Ovary (tissue), 9 donors: Measurements from ENCODE around the gene SPSB1. TPM values are rescaled to one million over a fixed set of nuclear protein-coding genes. Genes with fewer than 3 reads are reported as not detected.

Experiments
- DNase-seq, 5 donors: peaks; one replicate each; pipeline ENCODE4 v3.0.0-alpha.2; 2019 to 2020
- H3K27ac ChIP-seq, 2 donors: fragments of 200-600 bp; one replicate each; pipeline versions ENCODE4 v1.5.1 to v1.8.0; 2019 to 2022
- H3K27me3 ChIP-seq: fragments of 200-600 bp; one replicate; pipeline ENCODE4 v1.8.0; 2022
- H3K36me3 ChIP-seq: fragments of 200-600 bp; sonication (generic); one replicate; pipeline ENCODE4 v1.5.1; 2019
- H3K4me1 ChIP-seq: one replicate; pipeline ENCODE4 v1.8.1; 2013; ENCODE audit warnings: mild to moderate bottlenecking, moderate library complexity; ENCODE audit not compliant: insufficient read depth
- H3K4me3 ChIP-seq: fragments of 200-600 bp; sonication (generic); one replicate; pipeline ENCODE4 v1.5.1; 2017
- H3K9me3 ChIP-seq, 2 donors: fragments of 200-600 bp in 1 of 2; sonication (generic) in 1 of 2; one replicate each; pipeline versions ENCODE4 v1.5.1 to v1.8.1; 2013 to 2019; ENCODE audit warnings: mild to moderate bottlenecking in 1 of 2, moderate library complexity in 1 of 2
- EP300 ChIP-seq: sonication (generic); formaldehyde crosslinking; IDR thresholded peaks from one replicate; pipeline ENCODE4 v1.6.1; 2017; ENCODE audit warnings: antibody characterized with exemption
- POLR2A ChIP-seq: fragments of 450-650 bp; IDR thresholded peaks from one replicate; pipeline ENCODE4 v1.6.1; 2017; ENCODE audit warnings: antibody characterized with exemption, mild to moderate bottlenecking, moderate library complexity
- WGBS, 3 donors: extraction: QIAGEN DNeasy Blood & Tissue Kit in 1 of 3; methylation state at CpG; one replicate each; pipeline versions ENCODE4 v1.1.5 to v1.1.7; 2013 to 2017; 5-methylcytosine and 5-hydroxymethylcytosine counted together
- intact Hi-C, 4 donors: fragments of 100-400 bp; cut with DNase I; formaldehyde crosslinking; loops; one replicate each; pipeline versions ENCODE4 v1.11.0 to v1.15.1; 2022 to 2023
- polyA plus RNA-seq, 2 donors: library from polyadenylated mRNA; stranded (reverse); fragments of 200-250 nt in 1 of 2; fragments of 350-450 nt in 1 of 2; fragmentation: Illumina TruSeq in 1 of 2; extraction: RNeasy Lipid Tissue Mini Kit (QIAGEN cat#74804) in 1 of 2; gene quantifications; one replicate each; pipeline ENCODE4 v1.2.3, GENCODE V29; 2013 to 2014
- total RNA-seq, 7 donors: library from RNA; depleted of rRNA in 2 of 7; stranded (reverse); fragments of >200 nt in 2 of 7; fragmentation: NEBNext Ultra II Directional in 3 of 7; extraction: Animal tissue kit (Norgen Biotek cat#: 25700) in 3 of 7; gene quantifications; one replicate each; pipeline versions ENCODE4 v1.1.0 to v1.2.4, GENCODE V29; 2016 to 2023
- TF ChIP-seq, protein P1 (sequence below), 3 donors: fragments of 450-650 bp in 2 of 3; fragments of 200-600 bp in 1 of 3; IDR thresholded peaks; one replicate each; pipeline versions ENCODE4 v1.5.1 to v1.8.0; 2016 to 2022; ENCODE audit warnings: antibody characterized with exemption in 3 of 3, mild to moderate bottlenecking in 1 of 3
- donor health status: DM: no; HTN: no; CAD: no; lungs with moderate emphysema.
- donor health status: DM: no; HTN: no; CAD: no.
- donor health status: Bipolar disorder and iron deficiency.
- donor health status: DM: yes; HTN: yes; CAD: no.
- donor health status: DM: no; HTN: no; CAD: no.
- donor health status: DM: yes; HTN: yes; CAD: no.

Gene SPSB1
- total and polyA plus RNA-seq, 9 donors, result 20.4 to 69.6 (median 34.4) TPM

DNA sequence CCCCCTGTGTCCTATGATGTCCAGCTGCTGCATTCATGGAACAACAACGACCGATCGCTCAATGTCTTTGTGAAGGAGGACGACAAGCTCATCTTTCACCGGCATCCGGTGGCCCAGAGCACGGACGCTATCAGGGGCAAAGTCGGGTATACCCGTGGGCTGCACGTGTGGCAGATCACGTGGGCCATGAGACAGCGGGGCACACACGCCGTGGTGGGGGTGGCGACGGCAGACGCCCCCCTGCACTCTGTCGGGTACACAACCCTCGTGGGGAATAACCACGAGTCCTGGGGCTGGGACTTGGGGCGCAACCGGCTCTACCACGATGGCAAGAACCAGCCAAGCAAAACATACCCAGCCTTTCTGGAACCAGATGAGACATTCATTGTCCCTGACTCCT, 63.3 kb downstream of the SPSB1 start:
- H3K4me1 ChIP-seq, result peaks cover 5% of the 10 kb centered on the region
- TF ChIP-seq, protein P1, sequence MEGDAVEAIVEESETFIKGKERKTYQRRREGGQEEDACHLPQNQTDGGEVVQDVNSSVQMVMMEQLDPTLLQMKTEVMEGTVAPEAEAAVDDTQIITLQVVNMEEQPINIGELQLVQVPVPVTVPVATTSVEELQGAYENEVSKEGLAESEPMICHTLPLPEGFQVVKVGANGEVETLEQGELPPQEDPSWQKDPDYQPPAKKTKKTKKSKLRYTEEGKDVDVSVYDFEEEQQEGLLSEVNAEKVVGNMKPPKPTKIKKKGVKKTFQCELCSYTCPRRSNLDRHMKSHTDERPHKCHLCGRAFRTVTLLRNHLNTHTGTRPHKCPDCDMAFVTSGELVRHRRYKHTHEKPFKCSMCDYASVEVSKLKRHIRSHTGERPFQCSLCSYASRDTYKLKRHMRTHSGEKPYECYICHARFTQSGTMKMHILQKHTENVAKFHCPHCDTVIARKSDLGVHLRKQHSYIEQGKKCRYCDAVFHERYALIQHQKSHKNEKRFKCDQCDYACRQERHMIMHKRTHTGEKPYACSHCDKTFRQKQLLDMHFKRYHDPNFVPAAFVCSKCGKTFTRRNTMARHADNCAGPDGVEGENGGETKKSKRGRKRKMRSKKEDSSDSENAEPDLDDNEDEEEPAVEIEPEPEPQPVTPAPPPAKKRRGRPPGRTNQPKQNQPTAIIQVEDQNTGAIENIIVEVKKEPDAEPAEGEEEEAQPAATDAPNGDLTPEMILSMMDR (IDR thresholded peaks at IDR 0.05), result no peak
- TF ChIP-seq POLR2A (no peak), EP300 (no peak)
- intact Hi-C loops, result loop anchor here in 1 of 4 donors (10.0 kb wide), 1 partner anchor 51 kb away; no protein-coding TSS in a partner anchor
- no peaks in the 10 kb centered on the region for H3K36me3 ChIP-seq
- no peak for DNase-seq
- 90 to 96% (median 92%) methylated on average over 22 to 24 of the region's 24 CpGs for WGBS, 3 donors
- no peaks in the 10 kb centered on the region for H3K27me3 ChIP-seq
- H3K4me3 ChIP-seq, result no peak overlapping the region
- no peak overlapping the region for H3K27ac ChIP-seq
- H3K9me3 ChIP-seq, result no peaks in the 10 kb centered on the region

DNA sequence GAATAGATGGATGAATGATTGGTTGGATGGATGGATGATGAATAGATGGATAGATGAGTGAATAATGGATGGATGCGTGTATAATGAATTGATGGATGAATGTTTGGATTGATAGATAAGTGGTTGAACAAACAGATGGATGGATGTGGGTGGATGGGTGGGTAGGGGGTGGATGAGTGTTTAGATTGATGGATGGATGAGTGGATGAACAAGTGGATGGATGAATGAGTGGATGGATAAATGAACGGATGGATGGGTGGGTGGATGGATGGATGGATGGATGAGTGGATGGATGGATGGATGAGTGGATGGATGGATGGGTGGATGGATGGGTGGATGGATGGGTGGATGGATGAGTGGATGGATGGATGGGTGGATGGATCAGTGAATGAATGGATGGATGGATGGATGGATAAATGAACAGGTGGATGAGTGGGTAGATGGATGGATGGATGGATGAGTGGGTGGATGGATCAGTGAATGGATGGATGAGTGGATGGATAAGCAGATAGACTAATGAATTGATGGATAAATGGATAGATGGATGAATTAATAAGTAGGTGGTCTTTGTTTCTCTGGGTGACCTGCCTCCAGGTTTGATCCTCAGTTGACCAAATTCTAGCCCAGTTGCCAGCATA, 64.3 kb downstream of the SPSB1 start:
- no peak for DNase-seq
- Histone ChIP-seq H3K36me3 (no peaks in the 10 kb centered on the region), H3K9me3 (no peaks in the 10 kb centered on the region), H3K27me3 (no peaks in the 10 kb centered on the region), H3K4me1 (peaks cover 12% of the 10 kb centered on the region), H3K4me3 (no peak overlapping the region), H3K27ac (no peak overlapping the region)
- WGBS, 3 donors, result 93 to 98% (median 95%) methylated on average over 2 of the region's 2 CpGs
- TF ChIP-seq, protein P1 (IDR thresholded peaks at IDR 0.05), result no peak
- TF ChIP-seq EP300 (no peak), POLR2A (no peak)
- intact Hi-C loops, result loop anchor here in 1 of 4 donors (10.0 kb wide), 1 partner anchor 52 kb away; no protein-coding TSS in a partner anchor

DNA sequence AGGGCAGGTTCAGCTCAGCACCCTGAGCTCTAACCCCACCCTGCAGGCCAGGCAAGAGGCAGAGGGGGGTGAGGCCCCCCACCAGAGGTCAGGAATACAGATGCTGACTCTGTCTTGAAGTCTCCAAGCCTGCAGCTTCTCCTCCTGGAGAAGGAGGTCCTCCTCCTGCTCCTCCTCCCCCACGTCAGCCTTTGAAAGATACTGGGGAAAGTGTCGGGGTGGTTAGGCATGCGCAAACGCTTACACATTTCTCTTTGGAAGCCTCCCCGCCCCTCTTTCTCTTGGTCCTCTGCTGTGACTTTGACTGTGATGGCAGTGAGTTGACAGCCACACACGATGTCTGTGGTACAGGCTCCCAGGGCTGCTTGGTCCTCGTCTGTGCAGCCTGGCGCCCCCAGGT, 65.3 kb downstream of the SPSB1 start:
- TF ChIP-seq, protein P1 (IDR thresholded peaks at IDR 0.05), result no peak
- TF ChIP-seq EP300 (no peak), POLR2A (no peak)
- intact Hi-C loops, result loop anchor here in 1 of 4 donors (10.0 kb wide), 1 partner anchor 53 kb away; no protein-coding TSS in a partner anchor
- no peaks in the 10 kb centered on the region for H3K36me3 ChIP-seq
- H3K9me3 ChIP-seq, result no peaks in the 10 kb centered on the region
- DNase-seq, result no peak
- WGBS, 3 donors, result 82 to 87% (median 84%) methylated on average over 8 of the region's 8 CpGs
- no peak overlapping the region for H3K4me3 ChIP-seq
- no peak overlapping the region for H3K27ac ChIP-seq
- no peaks in the 10 kb centered on the region for H3K27me3 ChIP-seq
- H3K4me1 ChIP-seq, result peaks cover 12% of the 10 kb centered on the region

DNA sequence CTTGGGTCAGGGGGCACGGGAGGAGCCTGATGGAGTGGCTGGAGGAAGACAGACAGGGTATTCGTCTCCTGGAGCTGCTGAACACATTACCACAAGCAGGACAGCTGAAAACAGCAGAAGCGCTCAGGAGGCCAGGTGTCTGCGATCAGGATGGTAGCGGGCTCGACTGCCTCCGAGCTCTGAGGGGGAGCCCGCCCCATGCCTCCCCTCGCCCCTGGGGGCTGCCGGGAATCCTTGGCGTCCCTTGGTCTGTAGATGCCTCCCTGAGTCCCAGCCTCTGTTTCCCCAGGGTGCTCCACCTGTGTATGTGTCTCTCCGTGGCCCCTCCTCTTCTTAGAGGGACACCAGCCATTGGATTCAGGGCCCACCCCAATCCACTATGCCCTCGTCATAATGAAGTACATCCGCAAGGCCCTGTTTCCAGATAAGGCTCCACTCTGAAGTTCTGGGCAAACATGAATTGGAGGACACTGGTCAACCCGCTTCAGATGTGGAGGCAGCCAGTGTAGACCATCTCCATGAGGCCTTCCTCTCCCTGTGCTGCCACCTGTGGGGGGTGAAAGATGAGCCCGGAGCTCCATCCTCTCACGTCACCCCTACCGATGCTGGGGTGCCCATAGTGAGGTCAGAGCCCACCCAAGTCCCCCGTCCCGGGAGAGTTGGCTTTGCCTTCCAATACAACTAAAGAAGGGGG, 67.8 kb downstream of the SPSB1 start:
- H3K4me1 ChIP-seq, result peaks cover 18% of the 10 kb centered on the region
- WGBS, 3 donors, result 84 to 89% (median 84%) methylated on average over 20 of the region's 20 CpGs
- no peaks in the 10 kb centered on the region for H3K36me3 ChIP-seq
- no peak overlapping the region for H3K27ac ChIP-seq
- no peak overlapping the region for H3K4me3 ChIP-seq
- H3K9me3 ChIP-seq, result no peaks in the 10 kb centered on the region
- intact Hi-C loops, result no loop called here
- H3K27me3 ChIP-seq, result no peaks in the 10 kb centered on the region
- TF ChIP-seq EP300 (no peak), POLR2A (no peak)
- TF ChIP-seq, protein P1 (IDR thresholded peaks at IDR 0.05), result no peak
- DNase-seq, result no peak
